ENCODE measurements around the gene UBE2D3. TPM values are rescaled to one million over a fixed set of nuclear protein-coding genes. Genes with fewer than 3 reads are reported as not detected.

UBE2D3 gene
- polyA plus RNA-seq = 352 and 373 TPM in 2 replicates
- polyA minus RNA-seq = 354 and 368 TPM in 2 replicates

- H3K9ac ChIP-seq (ENCODE audit: low read length) = peak within 1 kb of the TSS; percentile 100
- H3K9me3 ChIP-seq (ENCODE audit: low read length) = no peaks in the 10 kb centered on the region
- H2AFZ ChIP-seq (ENCODE audit: low read depth, low read length) = peak within 1 kb of the TSS; percentile 96
- TF ChIP-seq REST (IDR thresholded peaks at IDR 0.05; ENCODE audit: borderline replicate concordance) = peak; percentile 18
- peak; percentile 97 for TF ChIP-seq TAF1 (IDR thresholded peaks at IDR 0.05; ENCODE audit: low read depth)
- peak; percentile 91 for TF ChIP-seq POLR2AphosphoS5 (IDR thresholded peaks at IDR 0.05)
- peak; percentile 84 for TF ChIP-seq MXI1 (conservative IDR thresholded peaks at IDR 0.05; ENCODE audit: poor library complexity, severe bottlenecking)
- peak; percentile 56 for TF ChIP-seq SMC3 (conservative IDR thresholded peaks at IDR 0.05; ENCODE audit: poor library complexity)
- peak; percentile 54 for TF ChIP-seq RAD21 (conservative IDR thresholded peaks at IDR 0.05)
- peak; percentile 87 for TF ChIP-seq EP300 (conservative IDR thresholded peaks at IDR 0.05; ENCODE audit: poor library complexity, severe bottlenecking)
- no peak for TF ChIP-seq EZH2 (IDR thresholded peaks at IDR 0.05; ENCODE audit: borderline replicate concordance, insufficient read depth, low read length, poor library complexity, severe bottlenecking)
- TF ChIP-seq CTCF (IDR thresholded peaks at IDR 0.05; ENCODE audit: poor library complexity, severe bottlenecking) = peak; percentile 25
- no peaks in the 10 kb centered on the region for H3K36me3 ChIP-seq (ENCODE audit: insufficient read depth, low read length)
- H3K27ac ChIP-seq (ENCODE audit: low read length) = peak within 1 kb of the TSS; percentile 100
- H3F3A ChIP-seq (ENCODE audit: insufficient read depth, low read length, poor library complexity, severe bottlenecking) = peaks cover 12% of the 10 kb centered on the region
- no peaks in the 10 kb centered on the region for H3K9me2 ChIP-seq (ENCODE audit: insufficient read depth, low read length)
- peaks cover 66% of the 10 kb centered on the region for H3K79me2 ChIP-seq (replicated peaks; ENCODE audit: insufficient read depth, low read length)
- H4K20me1 ChIP-seq (ENCODE audit: insufficient read depth) = peaks cover 16% of the 10 kb centered on the region
- no peaks in the 10 kb centered on the region for H3K27me3 ChIP-seq (ENCODE audit: insufficient read depth, low read depth, low read length)
- peak within 1 kb of the TSS; percentile 75 for H3K4me2 ChIP-seq (ENCODE audit: low read length)
- peak within 1 kb of the TSS; percentile 90 for H3K4me3 ChIP-seq (ENCODE audit: low read length)
Measured at GRCh38 chr4:102826890-102827673, at the start of gene UBE2D3. TSS of gene UBE2D3 (minus strand) at chr4:102827551. CDS start at chr4:102826508, 1,043 bp downstream.

- no peak overlapping the region for H3K27ac ChIP-seq (ENCODE audit: low read length)
- H3K4me2 ChIP-seq (ENCODE audit: low read length) = no peak overlapping the region
- peaks cover 9% of the 10 kb centered on the region for H3F3A ChIP-seq (ENCODE audit: insufficient read depth, low read length, poor library complexity, severe bottlenecking)
- H3K9me2 ChIP-seq (ENCODE audit: insufficient read depth, low read length) = no peaks in the 10 kb centered on the region
- peaks cover 31% of the 10 kb centered on the region for H3K79me2 ChIP-seq (replicated peaks; ENCODE audit: insufficient read depth, low read length)
- H3K27me3 ChIP-seq (ENCODE audit: insufficient read depth, low read depth, low read length) = no peaks in the 10 kb centered on the region
- no peaks in the 10 kb centered on the region for H4K20me1 ChIP-seq (ENCODE audit: insufficient read depth)
- H3K36me3 ChIP-seq (ENCODE audit: insufficient read depth, low read length) = no peaks in the 10 kb centered on the region
- H3K4me3 ChIP-seq (ENCODE audit: low read length) = peak overlapping the region; percentile 70
- H3K9ac ChIP-seq (ENCODE audit: low read length) = no peak overlapping the region
- no peak overlapping the region for H2AFZ ChIP-seq (ENCODE audit: low read depth, low read length)
- TF ChIP-seq POLR2AphosphoS5 (IDR thresholded peaks at IDR 0.05) = no peak
- no peak for TF ChIP-seq MXI1 (conservative IDR thresholded peaks at IDR 0.05; ENCODE audit: poor library complexity, severe bottlenecking)
- no peak for TF ChIP-seq TAF1 (IDR thresholded peaks at IDR 0.05; ENCODE audit: low read depth)
- TF ChIP-seq RAD21 (conservative IDR thresholded peaks at IDR 0.05) = no peak
- TF ChIP-seq EP300 (conservative IDR thresholded peaks at IDR 0.05; ENCODE audit: poor library complexity, severe bottlenecking) = no peak
- TF ChIP-seq CTCF (IDR thresholded peaks at IDR 0.05; ENCODE audit: poor library complexity, severe bottlenecking) = no peak
- TF ChIP-seq EZH2 (IDR thresholded peaks at IDR 0.05; ENCODE audit: borderline replicate concordance, insufficient read depth, low read length, poor library complexity, severe bottlenecking) = no peak
- TF ChIP-seq REST (IDR thresholded peaks at IDR 0.05; ENCODE audit: borderline replicate concordance) = no peak
- TF ChIP-seq SMC3 (conservative IDR thresholded peaks at IDR 0.05; ENCODE audit: poor library complexity) = no peak
- peaks cover 2% of the 10 kb centered on the region for H3K9me3 ChIP-seq (ENCODE audit: low read length)
Measured at GRCh38 chr4:102871772-102872171, 44.4 kb upstream of the UBE2D3 start.

All from neural cell (in vitro differentiated cells).